ENCODE results near the gene KRTAP1-3.
"Not testable (repeated sequence)": the region's sequence is repeated elsewhere in the genome, so short reads cannot be mapped to it uniquely, and the experiment has no call there.

The KRTAP1-3 gene

DNA sequence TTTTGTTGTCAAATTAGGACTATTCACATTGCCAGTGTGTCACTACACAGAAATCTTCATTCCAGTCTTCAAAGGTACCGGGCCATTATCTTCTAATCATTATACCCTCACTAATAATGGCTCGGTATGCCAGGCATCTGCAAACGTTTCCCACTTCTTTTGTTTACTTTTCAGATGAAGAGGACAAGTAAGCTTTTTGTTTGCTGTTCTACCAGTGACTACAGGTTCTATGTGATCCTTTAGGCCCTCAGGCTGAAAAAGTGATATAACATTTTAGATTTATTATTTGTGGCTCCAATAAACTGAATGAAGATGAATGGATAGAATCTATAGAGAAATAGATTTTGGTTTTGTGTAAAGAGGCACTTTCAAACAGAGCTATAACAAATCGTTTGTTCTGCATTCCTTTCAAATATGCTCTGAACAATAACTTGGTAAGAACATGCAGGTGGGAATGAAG, 25.3 kb downstream of the KRTAP1-3 start:
- DNase-seq, result no peak

DNA sequence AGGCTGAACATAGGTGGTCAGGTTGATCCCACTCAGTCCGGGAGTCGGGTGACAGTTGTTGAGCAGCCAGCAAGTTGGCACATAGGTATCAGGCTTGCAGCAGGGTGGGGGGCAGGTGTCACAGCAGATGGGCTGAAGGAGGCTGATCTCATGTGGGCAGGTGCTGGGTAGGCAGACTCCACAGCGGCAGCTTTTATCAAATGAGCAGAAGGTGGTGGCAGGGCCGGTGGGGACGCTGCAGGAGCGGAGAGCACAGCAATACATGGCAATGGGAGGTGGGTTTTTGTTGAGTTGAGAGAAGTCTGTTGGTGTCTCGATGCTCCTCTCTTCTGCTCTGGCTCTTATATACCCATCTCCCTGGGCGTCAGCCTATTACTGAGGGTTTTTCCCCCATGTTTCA, 25.9 kb downstream of the KRTAP1-3 start, which contains the start of gene KRTAP3-1:
Gene KRTAP3-1 (minus strand): TSS at position 318 of the 400 bp plus-strand sequence. CDS start 54 bp downstream, at position 264.
- no peak for DNase-seq

DNA sequence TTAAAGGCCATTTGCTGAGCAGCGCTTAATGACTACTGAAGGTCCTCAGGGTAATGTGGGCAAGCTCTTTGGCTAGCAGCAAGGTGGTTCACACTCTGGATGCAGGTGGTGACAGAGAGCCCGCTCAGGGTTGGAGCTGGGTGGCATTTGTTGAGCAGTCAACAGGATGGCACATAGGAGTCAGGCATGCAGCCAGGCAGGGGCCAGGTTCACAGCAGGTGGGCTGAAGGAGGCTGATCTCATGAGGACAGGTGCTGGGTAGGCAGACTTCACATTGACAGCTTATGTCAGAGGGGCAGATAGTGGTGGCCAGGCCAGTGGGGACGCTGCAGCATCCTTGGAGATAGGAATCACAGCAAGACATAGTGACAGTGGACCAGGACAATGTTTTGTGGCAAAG, 30.3 kb downstream of the KRTAP1-3 start:
- DNase-seq, result no peak

DNA sequence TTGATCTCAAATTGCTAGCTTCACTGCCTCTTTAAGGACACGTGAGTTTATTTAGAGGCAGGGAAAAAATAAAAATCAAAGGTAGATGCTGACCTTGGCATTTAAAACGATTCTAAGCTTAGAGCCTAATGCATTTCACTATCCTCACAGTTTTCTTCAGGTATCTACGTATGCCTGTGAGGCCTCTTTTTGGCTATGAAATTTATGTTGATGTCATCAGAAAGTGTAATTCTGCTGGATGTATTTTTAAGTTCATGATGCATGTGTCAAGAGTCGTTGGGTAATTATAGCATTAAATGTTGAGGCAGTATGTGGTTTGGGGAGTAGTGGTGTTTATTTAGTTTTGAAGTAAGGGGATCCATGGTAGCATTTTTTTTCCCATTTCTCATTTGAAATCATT, 30.7 kb downstream of the KRTAP1-3 start:
- no peak for DNase-seq

GRCh38 chr17:41002814-41003213, 31.9 kb downstream of the KRTAP1-3 start:
- no peak for DNase-seq

- no peak for DNase-seq
These were observed 32.9 kb downstream of the KRTAP1-3 start for GRCh38 chr17:41001795-41002194.

GRCh38 chr17:40999563-40999962, 35.1 kb downstream of the KRTAP1-3 start, which contains the start of gene KRTAP3-2:
TSS of gene KRTAP3-2 (minus strand) at chr17:40999906. CDS start at chr17:40999853, 53 bp downstream.
- not testable (repeated sequence) for DNase-seq

DNA sequence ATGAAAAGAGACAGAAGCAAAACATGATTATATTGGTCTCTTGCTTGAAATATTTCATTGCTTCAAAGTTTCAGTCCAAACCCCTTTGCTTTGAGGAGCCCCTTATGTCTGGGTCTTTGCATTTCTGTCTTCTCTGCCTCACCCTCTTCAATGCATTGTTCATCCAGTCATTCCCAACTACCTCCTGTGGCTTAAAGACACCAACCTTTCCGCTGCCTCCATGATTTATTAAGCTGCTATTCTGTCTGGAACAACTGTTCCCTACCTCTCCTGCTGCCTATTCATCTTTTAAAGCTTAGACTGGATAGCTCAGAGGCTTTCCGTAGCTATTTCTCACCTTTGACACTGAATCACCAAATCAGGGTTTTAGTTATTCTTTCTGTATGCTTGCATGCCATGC, 37.3 kb downstream of the KRTAP1-3 start:
- DNase-seq, result no peak

DNA sequence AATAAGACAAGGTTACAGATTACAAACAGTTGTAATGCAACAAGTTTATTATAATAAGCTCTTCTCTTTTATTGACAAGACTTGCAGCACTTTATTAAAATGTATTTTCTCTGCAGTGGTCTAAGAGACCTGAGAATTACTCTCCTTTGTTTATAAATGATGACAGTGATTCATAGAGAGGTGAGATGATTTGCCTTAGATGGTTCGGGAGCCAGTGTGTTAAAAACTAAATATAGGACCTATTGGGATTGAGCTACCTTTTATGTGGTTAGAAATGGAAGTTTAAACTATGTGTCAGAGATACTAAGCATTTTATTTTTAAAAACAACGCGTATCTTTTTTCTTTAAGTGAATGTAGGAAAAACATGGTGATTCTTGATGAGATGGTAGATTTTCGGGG, 37.8 kb downstream of the KRTAP1-3 start:
- no peak for DNase-seq

DNA sequence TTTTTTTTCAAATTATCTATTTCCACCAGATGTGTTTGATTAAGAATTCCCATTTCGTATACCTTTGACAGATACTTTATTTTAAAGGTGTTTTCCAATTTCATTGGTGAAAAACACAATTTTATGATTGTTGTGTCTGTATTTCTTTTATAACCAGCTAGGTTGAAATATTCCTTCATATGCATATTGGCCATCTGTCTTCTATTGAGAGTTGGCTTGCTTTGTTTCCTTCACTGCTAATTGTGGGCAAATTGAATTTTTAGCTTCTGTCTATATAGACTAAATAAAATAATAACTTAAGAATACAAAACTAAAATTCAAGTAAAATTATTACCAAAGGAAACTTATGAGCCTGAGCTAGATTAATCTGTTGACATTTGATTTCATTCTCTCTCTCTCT, 39.6 kb downstream of the KRTAP1-3 start:
- no peak for DNase-seq

DNA sequence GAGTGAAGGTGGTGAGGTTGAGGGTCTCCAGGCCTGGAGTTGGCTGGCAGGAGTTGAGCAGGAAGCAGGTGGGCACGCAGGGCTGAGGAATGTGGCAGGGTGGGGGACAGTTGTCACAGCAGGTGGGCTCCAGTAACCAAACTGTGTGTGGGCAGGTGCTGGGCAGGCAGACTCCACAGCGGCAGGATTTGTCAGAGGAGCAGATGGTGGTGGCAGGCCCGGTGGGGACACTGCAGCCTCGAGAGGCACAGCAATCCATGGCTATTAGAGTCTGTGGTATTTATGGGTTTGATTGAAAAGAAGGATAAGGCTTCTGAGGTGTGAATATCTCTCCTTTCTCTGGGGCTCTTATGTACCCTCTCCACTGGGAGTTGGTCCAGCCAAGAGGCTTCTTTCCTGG, 40.8 kb downstream of the KRTAP1-3 start, which contains the start of gene KRTAP3-3:
Gene KRTAP3-3 (minus strand): TSS at position 326 of the 400 bp plus-strand sequence. CDS start 67 bp downstream, at position 259.
- no peak for DNase-seq

DNA sequence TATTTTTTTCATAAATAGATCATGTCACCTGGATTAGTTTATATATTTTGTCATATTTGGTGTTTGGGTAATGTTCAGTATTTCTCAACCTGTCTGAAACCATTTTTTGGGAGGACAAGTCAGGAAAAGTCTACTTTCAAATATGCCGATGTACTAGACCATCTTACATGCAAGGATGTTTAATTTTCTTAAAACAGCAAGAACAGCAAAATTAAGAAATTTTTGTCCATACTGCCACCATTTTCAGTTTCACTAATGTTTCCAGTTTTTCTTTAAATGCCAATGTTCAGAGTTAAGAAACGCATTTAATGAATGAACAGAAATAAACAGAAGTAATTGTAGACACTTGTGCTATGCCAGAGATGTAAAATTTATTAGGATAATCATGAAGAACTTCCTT, 41.6 kb downstream of the KRTAP1-3 start:
- DNase-seq, result no peak

GRCh38 chr17:40992666-40993065, 42.0 kb downstream of the KRTAP1-3 start:
- DNase-seq, result no peak

- DNase-seq, result no peak
These were observed 47.8 kb downstream of the KRTAP1-3 start for GRCh38 chr17:40986920-40987319.

- DNase-seq, result no peak
These were observed 50.4 kb downstream of the KRTAP1-3 start, which contains the start of gene KRT40 for GRCh38 chr17:40984226-40984625. TSS of gene KRT40 (minus strand) at chr17:40984326. CDS start at chr17:40984273, 53 bp downstream.

All from inflammatory macrophage (primary cell).